ENCODE measurements around the gene RTEL1. TPM values are rescaled to one million over a fixed set of nuclear protein-coding genes. Genes with fewer than 3 reads are reported as not detected.
"Not testable (repeated sequence)": the region's sequence is repeated elsewhere in the genome, so short reads cannot be mapped to it uniquely, and the experiment has no call there.

Gene RTEL1
- total and polyA plus RNA-seq, 2 experiments from 2014 or later: 14.8 to 14.9 TPM

DNA sequence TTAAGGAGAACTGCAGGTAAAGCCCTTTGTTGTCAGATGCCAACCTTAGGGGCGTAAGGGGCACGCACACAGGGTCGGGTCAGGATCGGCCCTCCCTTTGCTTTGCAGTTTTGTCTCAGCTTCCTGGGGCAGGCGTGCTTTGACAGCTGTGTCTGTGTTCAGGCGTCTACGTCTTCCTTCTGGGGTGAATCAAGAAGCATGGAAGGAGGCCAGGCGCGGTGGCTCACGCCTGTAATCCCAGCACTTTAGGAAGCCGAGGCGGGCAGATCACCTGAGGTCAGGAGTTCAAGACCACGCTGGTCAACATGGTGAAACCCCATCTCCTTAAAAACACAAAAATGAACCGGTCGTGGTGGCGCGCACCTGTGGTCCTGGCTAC is 51.0 kb downstream of the RTEL1 start:
- no peaks in the 10 kb centered on the region for H3K27me3 ChIP-seq
- DNase-seq (ENCODE audit: low read depth in 1 of 2, low spot score in 1 of 2): no peak
- no peak overlapping the region for H3K27ac ChIP-seq
- peaks cover 34% of the 10 kb centered on the region for H3K36me3 ChIP-seq
- TF ChIP-seq, protein P1, sequence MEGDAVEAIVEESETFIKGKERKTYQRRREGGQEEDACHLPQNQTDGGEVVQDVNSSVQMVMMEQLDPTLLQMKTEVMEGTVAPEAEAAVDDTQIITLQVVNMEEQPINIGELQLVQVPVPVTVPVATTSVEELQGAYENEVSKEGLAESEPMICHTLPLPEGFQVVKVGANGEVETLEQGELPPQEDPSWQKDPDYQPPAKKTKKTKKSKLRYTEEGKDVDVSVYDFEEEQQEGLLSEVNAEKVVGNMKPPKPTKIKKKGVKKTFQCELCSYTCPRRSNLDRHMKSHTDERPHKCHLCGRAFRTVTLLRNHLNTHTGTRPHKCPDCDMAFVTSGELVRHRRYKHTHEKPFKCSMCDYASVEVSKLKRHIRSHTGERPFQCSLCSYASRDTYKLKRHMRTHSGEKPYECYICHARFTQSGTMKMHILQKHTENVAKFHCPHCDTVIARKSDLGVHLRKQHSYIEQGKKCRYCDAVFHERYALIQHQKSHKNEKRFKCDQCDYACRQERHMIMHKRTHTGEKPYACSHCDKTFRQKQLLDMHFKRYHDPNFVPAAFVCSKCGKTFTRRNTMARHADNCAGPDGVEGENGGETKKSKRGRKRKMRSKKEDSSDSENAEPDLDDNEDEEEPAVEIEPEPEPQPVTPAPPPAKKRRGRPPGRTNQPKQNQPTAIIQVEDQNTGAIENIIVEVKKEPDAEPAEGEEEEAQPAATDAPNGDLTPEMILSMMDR (IDR thresholded peaks at IDR 0.05; ENCODE audit: low read depth, low read length): no peak
- H3K9me3 ChIP-seq (ENCODE audit: low read depth): no peaks in the 10 kb centered on the region
- no peak overlapping the region for H3K4me3 ChIP-seq
- H3K4me1 ChIP-seq (ENCODE audit: low read depth): peaks cover 12% of the 10 kb centered on the region

DNA sequence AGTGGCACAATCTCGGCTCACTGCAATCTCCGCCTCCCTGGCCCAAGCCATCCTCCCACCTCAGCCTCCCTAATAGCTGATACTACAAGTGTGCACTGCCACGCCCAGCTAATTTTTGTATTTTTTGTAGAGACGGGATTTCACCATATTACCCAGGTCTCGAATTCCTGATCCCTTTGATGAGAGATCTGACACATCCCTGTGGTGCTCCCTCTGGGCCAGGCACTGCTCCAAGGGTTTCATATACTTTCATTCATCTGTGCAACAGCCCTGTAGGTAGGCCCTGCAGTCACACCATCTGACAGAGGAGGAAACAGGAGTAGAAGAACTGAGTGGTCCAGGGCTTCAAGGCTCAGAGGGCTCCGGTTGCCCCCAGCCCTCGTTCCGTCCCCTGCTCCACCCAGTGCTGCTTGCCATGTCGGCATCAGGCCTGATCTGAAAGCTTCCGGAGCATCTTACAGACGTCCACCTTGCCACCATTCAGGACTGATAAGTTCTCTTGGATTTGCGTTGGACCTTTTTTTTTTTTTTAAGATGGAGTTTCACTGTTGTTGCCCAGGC is 53.1 kb downstream of the RTEL1 start:
- DNase-seq (ENCODE audit: low read depth in 1 of 2, low spot score in 1 of 2): no peak
- Histone ChIP-seq H3K9me3 (ENCODE audit: low read depth) (no peaks in the 10 kb centered on the region), H3K36me3 (peaks cover 19% of the 10 kb centered on the region), H3K4me1 (ENCODE audit: low read depth) (peaks cover 12% of the 10 kb centered on the region), H3K27me3 (no peaks in the 10 kb centered on the region), H3K27ac (no peak overlapping the region), H3K4me3 (no peak overlapping the region)
- TF ChIP-seq, protein P1 (IDR thresholded peaks at IDR 0.05; ENCODE audit: low read depth, low read length): no peak

DNA sequence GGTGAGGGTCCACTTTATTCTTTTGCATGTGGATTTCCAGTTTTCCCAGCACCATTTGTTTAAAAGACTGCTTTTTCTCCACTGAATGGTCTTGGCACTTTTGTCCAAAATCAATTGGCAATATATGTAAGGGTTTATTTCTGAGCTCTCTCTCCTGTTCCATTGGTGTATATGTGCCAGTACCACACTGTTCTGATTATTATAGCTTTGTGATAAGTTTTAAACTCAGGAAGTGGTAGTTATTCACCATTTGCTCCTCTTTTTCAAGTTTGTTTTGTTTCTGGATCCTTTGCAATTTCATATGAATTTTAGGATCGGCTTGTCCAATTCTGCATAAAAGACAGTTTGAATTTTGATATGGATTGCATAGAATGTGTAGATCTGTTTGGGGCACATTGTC is 54.1 kb downstream of the RTEL1 start:
- TF ChIP-seq, protein P1 (IDR thresholded peaks at IDR 0.05; ENCODE audit: low read depth, low read length): no peak
- peaks cover 16% of the 10 kb centered on the region for H3K36me3 ChIP-seq
- DNase-seq (ENCODE audit: low read depth in 1 of 2, low spot score in 1 of 2): no peak
- H3K9me3 ChIP-seq (ENCODE audit: low read depth): no peaks in the 10 kb centered on the region
- no peaks in the 10 kb centered on the region for H3K27me3 ChIP-seq
- no peak overlapping the region for H3K4me3 ChIP-seq
- no peak overlapping the region for H3K27ac ChIP-seq
- H3K4me1 ChIP-seq (ENCODE audit: low read depth): peaks cover 7% of the 10 kb centered on the region

DNA sequence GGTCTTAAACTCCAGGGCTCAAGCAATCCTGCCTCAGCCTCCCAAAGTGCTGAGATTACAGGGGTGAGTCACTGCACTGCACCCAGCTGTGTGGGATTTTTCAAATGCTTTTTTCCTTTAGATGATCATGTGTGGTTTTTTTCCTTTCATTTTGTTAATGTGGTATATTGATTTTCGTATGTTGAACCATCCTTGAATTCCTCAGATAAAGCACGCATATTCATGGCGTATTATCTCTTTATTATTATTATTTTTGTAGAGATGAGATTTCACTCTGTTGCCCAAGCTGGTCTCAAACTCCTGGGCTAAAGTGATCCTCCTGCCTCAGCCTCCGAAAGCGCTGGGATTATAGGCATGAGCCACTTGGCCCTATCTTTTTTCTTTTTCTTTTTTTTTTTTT is 56.7 kb downstream of the RTEL1 start:
- DNase-seq (ENCODE audit: low read depth in 1 of 2, low spot score in 1 of 2): no peak
- TF ChIP-seq, protein P1 (IDR thresholded peaks at IDR 0.05; ENCODE audit: low read depth, low read length): no peak
- H3K4me3 ChIP-seq: no peak overlapping the region
- peaks cover 19% of the 10 kb centered on the region for H3K36me3 ChIP-seq
- no peaks in the 10 kb centered on the region for H3K9me3 ChIP-seq (ENCODE audit: low read depth)
- H3K27ac ChIP-seq: no peak overlapping the region
- H3K27me3 ChIP-seq: no peaks in the 10 kb centered on the region
- no peaks in the 10 kb centered on the region for H3K4me1 ChIP-seq (ENCODE audit: low read depth)

DNA sequence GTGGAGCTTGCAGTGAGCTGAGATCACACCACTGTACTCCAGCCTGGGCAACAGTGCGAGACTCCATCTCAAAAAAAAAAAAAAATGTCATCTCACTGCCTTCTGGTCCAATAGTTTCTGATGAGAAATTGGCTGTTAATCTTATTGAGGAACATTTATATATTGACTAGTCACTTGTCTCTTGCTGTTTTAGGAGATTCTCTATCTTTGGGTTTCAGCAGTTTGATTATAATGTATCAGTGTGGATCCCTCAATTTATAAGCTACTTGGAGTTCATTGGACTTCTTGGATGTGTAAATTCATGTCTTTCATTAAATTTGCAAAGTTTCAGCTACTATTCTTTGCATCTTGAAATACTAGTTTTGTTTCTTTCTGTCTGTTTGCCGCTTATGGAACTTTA is 60.9 kb downstream of the RTEL1 start:
- Histone ChIP-seq H3K36me3 (peaks cover 3% of the 10 kb centered on the region), H3K4me3 (no peak overlapping the region), H3K9me3 (ENCODE audit: low read depth) (no peaks in the 10 kb centered on the region), H3K27me3 (no peaks in the 10 kb centered on the region), H3K27ac (no peak overlapping the region), H3K4me1 (ENCODE audit: low read depth) (no peaks in the 10 kb centered on the region)
- no peak for DNase-seq (ENCODE audit: low read depth in 1 of 2, low spot score in 1 of 2)
- TF ChIP-seq, protein P1 (IDR thresholded peaks at IDR 0.05; ENCODE audit: low read depth, low read length): no peak

DNA sequence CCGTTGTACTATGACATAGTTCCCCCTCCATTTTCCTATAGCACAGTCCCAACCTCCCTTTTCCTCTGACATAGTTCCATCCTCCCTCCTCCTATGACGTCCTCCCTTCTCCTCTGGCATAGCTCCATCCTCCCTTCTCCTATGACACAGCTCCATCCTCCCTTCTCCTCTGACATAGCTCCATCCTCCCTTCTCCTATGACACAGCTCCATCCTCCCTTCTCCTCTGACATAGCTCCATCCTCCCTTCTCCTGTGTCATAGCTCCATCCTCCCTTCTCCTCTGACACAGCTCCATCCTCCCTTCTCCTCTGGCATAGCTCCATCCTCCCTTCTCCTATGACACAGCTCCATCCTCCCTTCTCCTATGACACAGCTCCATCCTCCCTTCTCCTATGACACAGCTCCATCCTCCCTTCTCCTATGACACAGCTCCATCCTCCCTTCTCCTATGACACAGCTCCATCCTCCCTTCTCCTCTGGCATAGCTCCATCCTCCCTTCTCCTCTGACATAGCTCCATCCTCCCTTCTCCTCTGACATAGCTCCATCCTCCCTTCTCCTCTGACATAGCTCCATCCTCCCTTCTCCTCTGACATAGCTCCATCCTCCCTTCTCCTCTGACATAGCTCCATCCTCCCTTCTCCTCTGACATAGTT is 65.0 kb downstream of the RTEL1 start:
- DNase-seq (ENCODE audit: low read depth in 1 of 2, low spot score in 1 of 2): not testable (repeated sequence)

DNA sequence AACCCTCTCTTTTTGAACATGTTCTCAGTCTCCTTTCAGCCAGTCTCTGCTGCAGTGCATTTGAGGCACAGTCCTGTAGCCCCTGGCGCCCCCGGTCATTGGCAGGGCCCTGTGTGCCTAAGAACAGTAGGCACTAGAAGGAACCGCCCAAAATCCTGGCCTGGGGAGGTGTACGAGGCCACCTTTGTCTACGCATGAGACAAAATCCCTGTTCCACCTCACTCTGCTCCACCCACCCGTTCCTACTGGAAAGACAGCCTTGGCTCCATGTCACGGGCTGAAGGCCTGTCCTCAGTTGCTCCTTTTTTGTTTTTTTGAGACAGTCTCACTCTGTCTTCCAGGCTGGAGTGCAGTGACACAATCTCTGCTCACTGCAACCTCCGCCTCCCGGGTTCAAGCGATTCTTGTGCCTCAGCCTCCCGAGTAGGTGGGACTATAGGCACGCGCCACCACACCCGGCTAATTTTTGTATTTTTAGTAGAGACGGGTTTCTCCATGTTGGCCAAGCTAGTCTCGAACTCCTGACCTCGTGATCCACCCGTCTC is 72.1 kb downstream of the RTEL1 start:
- H3K9me3 ChIP-seq (ENCODE audit: low read depth); H3K36me3 ChIP-seq; H3K27ac ChIP-seq; H3K4me1 ChIP-seq (ENCODE audit: low read depth); DNase-seq (ENCODE audit: low read depth in 1 of 2, low spot score in 1 of 2); H3K27me3 ChIP-seq; H3K4me3 ChIP-seq: not testable (repeated sequence)

More for the DNA sequence above, 65.0 kb downstream of the RTEL1 start:
- not testable (repeated sequence) for H3K4me1 ChIP-seq (ENCODE audit: low read depth); H3K4me3 ChIP-seq; H3K27ac ChIP-seq; H3K9me3 ChIP-seq (ENCODE audit: low read depth); H3K36me3 ChIP-seq; H3K27me3 ChIP-seq
